GM12878 (cell line): Measurements from ENCODE around the gene TSNAX. TPM values are rescaled to one million over a fixed set of nuclear protein-coding genes. Genes with fewer than 3 reads are reported as not detected.

ENCODE experiments used
- ATAC-seq: fragments of 200-7000 bp; cut with Tn5 transposase; 3 replicates; pipeline ENCODE4 v1.9.1; 2020; ENCODE audit warnings: mild to moderate bottlenecking, moderate library complexity
- BruUV-seq: library from RNA; stranded (reverse); fragments of 400-500 nt; replicated peaks from 2 replicates; lab custom pipeline; 2021; lab: Mats Ljungman, UMichigan
- CTCF ChIA-PET: fragments of 300-600 bp; sonication (Branson Sonifier 250); formaldehyde crosslinking; extraction: SDS; loops from one replicate; lab custom pipeline; 2021; ENCODE audit warnings: inconsistent platforms; lab: Yijun Ruan, JAX
- POLR2A ChIA-PET: fragments of 350-600 bp; formaldehyde crosslinking; extraction: SDS; loops from one replicate; lab custom pipeline; 2021; ENCODE audit warnings: inconsistent platforms; lab: Charles Lee
- RAD21 ChIA-PET: fragments of 300-600 bp; sonication (Branson Sonifier 250); formaldehyde crosslinking; loops from one replicate; lab custom pipeline; 2023; ENCODE audit warnings: antibody characterized with exemption; ENCODE audit not compliant: unreplicated experiment; lab: Charles Lee
- SMC1A ChIA-PET: fragments of 300-600 bp; sonication (Branson Sonifier 250); formaldehyde crosslinking; loops from one replicate; lab custom pipeline; 2023; ENCODE audit not compliant: unreplicated experiment, uncharacterized antibody; lab: Charles Lee
- DNase-seq: peaks from one replicate; pipeline ENCODE4 v3.0.0-alpha.2; 2011; ENCODE audit warnings: low read depth, low spot score
- FAIRE-seq: peaks from 3 replicates; lab custom pipeline; 2011; peaks lifted over from hg19 to GRCh38; lab: Jason Lieb, UNC
- H2AFZ ChIP-seq: 2 replicates; pipeline ENCODE4 v1.6.0; 2011; ENCODE audit warnings: low read depth, low read length, control low read depth; ENCODE audit not compliant: control insufficient read depth
- H3K27ac ChIP-seq: 2 replicates; pipeline ENCODE4 v1.5.1; 2011; ENCODE audit warnings: control low read depth; ENCODE audit not compliant: control insufficient read depth, insufficient read depth
- H3K27me3 ChIP-seq, 2 experiments: replicated peaks in 1 of 2; 2 replicates each; pipeline versions ENCODE4 v1.6.0 to v1.6.1; 2011; ENCODE audit warnings: low read length in 1 of 2; ENCODE audit not compliant: control insufficient read depth in 2 of 2, insufficient read depth in 2 of 2
- H3K36me3 ChIP-seq, 2 experiments: 2 replicates each; pipeline ENCODE4 v1.5.1; 2011; ENCODE audit warnings: low read length in 1 of 2; ENCODE audit not compliant: control insufficient read depth in 2 of 2, insufficient read depth in 2 of 2
- H3K4me1 ChIP-seq: 2 replicates; pipeline ENCODE4 v1.6.1; 2011; ENCODE audit warnings: mild to moderate bottlenecking, low read length, moderate library complexity, mixed read lengths; ENCODE audit not compliant: control insufficient read depth, insufficient read depth
- H3K4me2 ChIP-seq: 2 replicates; pipeline ENCODE4 v1.6.0; 2011; ENCODE audit warnings: control low read depth; ENCODE audit not compliant: control insufficient read depth, insufficient read depth
- H3K4me3 ChIP-seq: fragments of 200-600 bp; sonication (generic); 2 replicates; pipeline ENCODE4 v1.5.1; 2016
- H3K79me2 ChIP-seq: 2 replicates; pipeline ENCODE4 v1.6.0; 2011; ENCODE audit warnings: low read length; ENCODE audit not compliant: control insufficient read depth, insufficient read depth
- H3K9ac ChIP-seq: 2 replicates; pipeline ENCODE4 v1.8.0; 2011; ENCODE audit warnings: low read length, control low read depth, mixed read lengths; ENCODE audit not compliant: control insufficient read depth, insufficient read depth
- H3K9me3 ChIP-seq: replicated peaks from 3 replicates; pipeline ENCODE4 v1.5.1; 2011; ENCODE audit warnings: mild to moderate bottlenecking, low read length; ENCODE audit not compliant: control insufficient read depth, insufficient read depth
- H4K20me1 ChIP-seq: 2 replicates; pipeline ENCODE4 v1.6.0; 2011; ENCODE audit not compliant: control insufficient read depth, insufficient read depth
- CBFB ChIP-seq: IDR thresholded peaks from 2 replicates; pipeline ENCODE4 v1.6.1; 2016; ENCODE audit warnings: antibody characterized with exemption, low read depth
- CBX3 ChIP-seq: fragments of 200-600 bp; sonication (generic); IDR thresholded peaks from 2 replicates; pipeline ENCODE4 v1.6.1; 2016; ENCODE audit warnings: low read depth, borderline replicate concordance
- CHD2 ChIP-seq: IDR thresholded peaks from 2 replicates; pipeline ENCODE4 v1.6.1; 2011; ENCODE audit warnings: low read depth, low read length, improper control_type of control experiment, borderline replicate concordance
- CUX1 ChIP-seq: IDR thresholded peaks from 2 replicates; pipeline ENCODE4 v1.6.1; 2012; ENCODE audit warnings: improper control_type of control experiment, low read depth, low read length; ENCODE audit not compliant: insufficient replicate concordance
- ESRRA ChIP-seq: IDR thresholded peaks from 2 replicates; pipeline ENCODE4 v1.6.1; 2012; ENCODE audit warnings: mild to moderate bottlenecking, low read length, improper control_type of control experiment
- EZH2 ChIP-seq: IDR thresholded peaks from 2 replicates; pipeline ENCODE4 v1.6.1; 2012; ENCODE audit warnings: low read depth, mild to moderate bottlenecking, control low read depth, inconsistent platforms, low read length, borderline replicate concordance; ENCODE audit not compliant: control insufficient read depth
- HDGF ChIP-seq: fragments of 450-650 bp; IDR thresholded peaks from 2 replicates; pipeline ENCODE4 v1.6.1; 2016; ENCODE audit warnings: antibody characterized with exemption
- MLLT1 ChIP-seq: fragments of 450-650 bp; IDR thresholded peaks from 2 replicates; pipeline ENCODE4 v1.6.1; 2016; ENCODE audit warnings: mild to moderate bottlenecking
- MYB ChIP-seq: fragments of 150-350 bp; IDR thresholded peaks from 2 replicates; pipeline ENCODE4 v1.6.1; 2014; ENCODE audit warnings: mild to moderate bottlenecking, low read depth, low read length, borderline replicate concordance
- NBN ChIP-seq: fragments of 450-650 bp; IDR thresholded peaks from 2 replicates; pipeline ENCODE4 v1.6.1; 2016
- PKNOX1 ChIP-seq: fragments of 450-650 bp; IDR thresholded peaks from 2 replicates; pipeline ENCODE4 v1.6.1; 2016; ENCODE audit warnings: mild to moderate bottlenecking
- POLR2AphosphoS5 ChIP-seq: IDR thresholded peaks from 2 replicates; pipeline ENCODE4 v1.6.1; 2011; ENCODE audit warnings: mild to moderate bottlenecking, low read length, inconsistent platforms
- RAD51 ChIP-seq: fragments of 450-650 bp; IDR thresholded peaks from 2 replicates; pipeline ENCODE4 v1.6.1; 2016; ENCODE audit warnings: moderate library complexity, mild to moderate bottlenecking, inconsistent platforms
- RFX5 ChIP-seq: IDR thresholded peaks from 2 replicates; pipeline ENCODE4 v1.6.1; 2011; ENCODE audit warnings: low read depth, low read length, improper control_type of control experiment
- SIX5 ChIP-seq: IDR thresholded peaks from 2 replicates; pipeline ENCODE4 v1.6.1; 2011; ENCODE audit warnings: mild to moderate bottlenecking, low read depth, low read length, moderate library complexity; ENCODE audit not compliant: severe bottlenecking
- SMAD1 ChIP-seq: fragments of 450-650 bp; IDR thresholded peaks from 2 replicates; pipeline ENCODE4 v1.6.1; 2018; ENCODE audit warnings: mild to moderate bottlenecking, low read depth; ENCODE audit not compliant: partially characterized antibody
- TBL1XR1 ChIP-seq: IDR thresholded peaks from 2 replicates; pipeline ENCODE4 v1.6.1; 2012; ENCODE audit warnings: low read depth, low read length, improper control_type of control experiment
- WGBS: methylation state at CpG from one replicate; pipeline ENCODE4 v1.1.6; 2016; ENCODE audit warnings: low lambda C conversion rate; ENCODE audit not compliant: insufficient replicate concordance, insufficient coverage; ENCODE audit errors: missing lambda C conversion rate; 5-methylcytosine and 5-hydroxymethylcytosine counted together
- in situ Hi-C: fragments of 300-500 bp; cut with MboI; formaldehyde crosslinking; loops from 9 replicates; pipeline ENCODE4 v1.14.3; 2018; ENCODE audit warnings: mixed read lengths
- intact Hi-C: fragments of 100-400 bp; cut with micrococcal nuclease; formaldehyde crosslinking; loops from one replicate; pipeline ENCODE4 v1.14.2; 2022; ENCODE audit not compliant: unreplicated experiment
- polyA plus RNA-seq, 11 experiments: library from polyadenylated mRNA; depleted of rRNA in 4 of 11; unstranded in 6 of 11; stranded (reverse) in 5 of 11; fragments of >200 nt; fragmentation: Nextera tagmentation in 4 of 11; fragmentation: Illumina TruSeq in 1 of 11; extraction: Ambion mirVana in 4 of 11; extraction: Trizol in 1 of 11; gene quantifications; 1 replicate in 1 of 11; 2 replicates in 10 of 11; pipeline versions ENCODE4 v1.2.1 to v1.2.3, GENCODE V29; 2011 to 2016; ENCODE audit warnings: inconsistent platforms in 2 of 11, missing spikeins in 2 of 11, low read depth in 1 of 11
- total RNA-seq, 4 experiments: library from RNA; depleted of rRNA in 3 of 4; stranded (reverse); fragments of >200 nt in 3 of 4; fragmentation: Illumina TruSeq in 1 of 4; extraction: Trizol in 1 of 4; gene quantifications; 2 replicates each; pipeline versions ENCODE4 v1.2.1 to v1.2.3, GENCODE V29; 2013 to 2021

The TSNAX gene
- total and polyA plus RNA-seq, 10 of the 15 experiments (the other 5 are each of a cell fraction or from before 2014, with no cell fraction given) = 24.8 to 49.7 (median 35.6) TPM

GRCh38 chr1:231508941-231509340, 19.5 kb upstream of the TSNAX start:
- H3K4me2 ChIP-seq = no peak overlapping the region
- no peak for DNase-seq
- H3K79me2 ChIP-seq = no peaks in the 10 kb centered on the region
- no peaks in the 10 kb centered on the region for H3K27me3 ChIP-seq
- no peak overlapping the region for H3K27ac ChIP-seq
- H3K9me3 ChIP-seq = no peaks in the 10 kb centered on the region; the same call in 2 of the 3 replicates
- no peak for ATAC-seq
- FAIRE-seq = no peak
- in situ Hi-C loops = no loop called here
- H3K4me1 ChIP-seq = peaks cover 3% of the 10 kb centered on the region
- no TSS peak for BruUV-seq
- CTCF ChIA-PET = interaction anchor here (0.7 to 1.5 kb wide), 6 partner anchors 10 to 536 kb away, joined by 3 read pairs; no protein-coding TSS in a partner anchor
- no peak overlapping the region for H3K4me3 ChIP-seq
- POLR2A ChIA-PET = no interaction called here
- TF ChIP-seq SMAD1 (no peak), RAD51 (no peak), CHD2 (no peak), MLLT1 (no peak), EZH2 (no peak), TBL1XR1 (no peak), RFX5 (no peak), HDGF (no peak), ESRRA (no peak), PKNOX1 (no peak), POLR2AphosphoS5 (no peak), SIX5 (no peak), CBX3 (no peak), MYB (no peak), NBN (no peak), CBFB (no peak), CUX1 (no peak)
- H2AFZ ChIP-seq = no peak overlapping the region
- no peak overlapping the region for H3K9ac ChIP-seq
- RAD21 ChIA-PET = interaction anchor here (1.5 kb wide), 1 partner anchor 15 kb away, joined by 4 read pairs; no protein-coding TSS in a partner anchor
- WGBS = over 99% methylated on average over 6 of the region's 6 CpGs
- intact Hi-C loops = no loop called here
- no peaks in the 10 kb centered on the region for H4K20me1 ChIP-seq
- H3K36me3 ChIP-seq = no peaks in the 10 kb centered on the region
- SMC1A ChIA-PET = interaction anchor here (1.2 to 1.3 kb wide), 2 partner anchors 19 to 85 kb away, joined by 3 read pairs; partner anchors contain the start of gene TSNAX
